Measurements from ENCODE around the gene CKLF. TPM values are rescaled to one million over a fixed set of nuclear protein-coding genes. Genes with fewer than 3 reads are reported as not detected.
"Not testable (repeated sequence)": the region's sequence is repeated elsewhere in the genome, so short reads cannot be mapped to it uniquely, and the experiment has no call there.

The CKLF gene
- total RNA-seq, 4 donors from 2014 or later, result 7.5 to 47.1 (median 22.2) TPM

- no peaks in the 10 kb centered on the region for H3K27me3 ChIP-seq
- no peak for DNase-seq
- H3K4me1 ChIP-seq, result peaks cover 0 to 4% (median 0%) of the 10 kb centered on the region in 4 donors
- no peaks in the 10 kb centered on the region for H3K9me3 ChIP-seq
- H3K27ac ChIP-seq, result no peak overlapping the region
- peaks cover 0 to 28% (median 0%) of the 10 kb centered on the region in 3 donors for H3K36me3 ChIP-seq
- TF ChIP-seq POLR2A (IDR thresholded peaks at IDR 0.05) (no peak), CTCF (IDR thresholded peaks at IDR 0.05) (no peak)
- no peak overlapping the region for H3K4me3 ChIP-seq
Observed at GRCh38 chr16:66563574-66564334, 11.4 kb downstream of the CKLF start.

- no peak within 1 kb of the TSS for H3K4me3 ChIP-seq
- H3K27me3 ChIP-seq, result no peaks in the 10 kb centered on the region
- peaks cover 0 to 4% (median 0%) of the 10 kb centered on the region in 4 donors for H3K4me1 ChIP-seq
- H3K27ac ChIP-seq, result no peak within 1 kb of the TSS
- no peak for TF ChIP-seq CTCF (IDR thresholded peaks at IDR 0.05)
- H3K9me3 ChIP-seq, result no peaks in the 10 kb centered on the region
- peaks cover 0 to 28% (median 0%) of the 10 kb centered on the region in 3 donors for H3K36me3 ChIP-seq
- no peak for DNase-seq
Observed at GRCh38 chr16:66566051-66566901, 13.9 kb downstream of the CKLF start, which contains the start of gene CMTM1. CMTM1 (plus strand) TSS chr16:66566439; CDS start chr16:66566514, 75 bp downstream.

- H3K4me1 ChIP-seq, DNase-seq, H3K27me3 ChIP-seq, H3K4me3 ChIP-seq, H3K27ac ChIP-seq, H3K9me3 ChIP-seq: not testable (repeated sequence)
- peaks cover 0 to 28% (median 0%) of the 10 kb centered on the region in 3 donors for H3K36me3 ChIP-seq
Observed at GRCh38 chr16:66567270-66567669, 14.9 kb downstream of the CKLF start.

GRCh38 chr16:66568355-66568754, 16.0 kb downstream of the CKLF start:
- H3K9me3 ChIP-seq, result no peaks in the 10 kb centered on the region
- peaks cover 0 to 28% (median 0%) of the 10 kb centered on the region in 3 donors for H3K36me3 ChIP-seq
- TF ChIP-seq POLR2A (IDR thresholded peaks at IDR 0.05) (no peak), CTCF (IDR thresholded peaks at IDR 0.05) (no peak)
- no peak overlapping the region for H3K27ac ChIP-seq
- no peaks in the 10 kb centered on the region for H3K4me1 ChIP-seq
- H3K4me3 ChIP-seq, result no peak overlapping the region
- no peaks in the 10 kb centered on the region for H3K27me3 ChIP-seq
- no peak for DNase-seq

GRCh38 chr16:66569131-66569530, 16.8 kb downstream of the CKLF start:
- H3K36me3 ChIP-seq, result peaks cover 0 to 24% (median 0%) of the 10 kb centered on the region in 3 donors
- no peaks in the 10 kb centered on the region for H3K27me3 ChIP-seq
- TF ChIP-seq POLR2A (IDR thresholded peaks at IDR 0.05) (no peak), CTCF (IDR thresholded peaks at IDR 0.05) (no peak)
- no peaks in the 10 kb centered on the region for H3K9me3 ChIP-seq
- no peak overlapping the region for H3K4me3 ChIP-seq
- H3K4me1 ChIP-seq, result no peaks in the 10 kb centered on the region
- no peak overlapping the region for H3K27ac ChIP-seq
- DNase-seq, result no peak
